T1000 (cell line): ENCODE data around the gene ENOX1.
"Not testable (repeated sequence)": the region's sequence is repeated elsewhere in the genome, so short reads cannot be mapped to it uniquely, and the experiment has no call there.

ENCODE experiments used
- DNase-seq: peaks from one replicate; lab custom pipeline; 2025; ENCODE audit warnings: mixed read lengths; lab: John Stamatoyannopoulos, UW

ENOX1 gene

GRCh38 chr13:43354153-43354945 lies 432.4 kb downstream of the ENOX1 start:
- no peak for DNase-seq

DNA sequence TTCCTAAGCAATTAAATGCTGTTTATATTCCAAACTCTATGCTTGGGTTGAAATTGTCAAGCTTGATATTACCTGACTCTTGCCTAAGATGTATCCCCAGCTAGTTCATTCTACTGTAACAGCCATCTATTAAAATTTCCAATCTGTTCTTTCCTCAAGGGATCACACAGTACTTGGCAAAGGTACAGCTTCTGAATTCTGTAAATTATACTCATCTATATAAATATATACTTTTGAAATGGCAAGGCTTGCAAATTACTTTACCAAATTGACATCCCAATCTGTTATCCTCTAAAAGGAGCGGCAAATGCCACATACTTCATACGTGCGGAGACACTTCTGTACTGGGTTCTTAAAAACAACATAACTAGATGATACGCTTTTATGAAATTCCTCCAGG lies 433.1 kb downstream of the ENOX1 start:
- DNase-seq: no peak

DNA sequence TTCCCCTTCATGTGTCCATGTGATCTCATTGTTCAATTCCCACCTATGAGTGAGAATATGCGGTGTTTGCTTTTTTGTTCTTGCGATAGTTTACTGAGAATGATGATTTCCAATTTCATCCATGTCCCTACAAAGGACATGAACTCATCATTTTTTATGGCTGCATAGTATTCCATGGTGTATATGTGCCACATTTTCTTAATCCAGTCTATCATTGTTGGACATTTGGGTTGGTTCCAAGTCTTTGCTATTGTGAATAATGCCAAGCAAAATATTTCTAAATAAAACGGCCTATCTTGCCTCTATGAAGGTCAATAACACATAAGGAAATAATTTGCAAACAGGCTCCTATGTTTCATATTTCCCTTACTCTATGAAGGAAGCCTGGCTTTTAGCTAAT lies 435.2 kb downstream of the ENOX1 start:
- not testable (repeated sequence) for DNase-seq

DNA sequence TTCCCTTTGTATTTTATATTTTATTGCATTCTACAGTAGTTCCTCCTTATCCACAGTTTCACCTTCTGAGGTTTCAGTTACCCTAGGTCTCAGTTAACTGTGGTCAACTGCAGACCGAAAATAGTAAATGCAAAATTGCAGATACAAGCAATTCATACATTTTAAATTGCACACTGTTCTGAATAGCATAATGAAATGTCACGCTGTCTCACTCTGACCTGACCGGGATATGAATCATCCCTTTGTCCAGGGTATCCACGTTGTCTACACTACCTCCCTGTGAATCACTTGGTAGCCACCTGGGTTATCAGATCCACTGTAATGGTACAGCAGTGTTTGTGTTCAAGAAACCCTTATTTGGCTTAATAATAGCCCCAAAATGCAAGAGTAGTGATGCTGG lies 438.4 kb downstream of the ENOX1 start:
- DNase-seq: no peak

- DNase-seq: no peak
Observed at GRCh38 chr13:43347877-43348276, 438.9 kb downstream of the ENOX1 start.

- DNase-seq: no peak
Observed at GRCh38 chr13:43346427-43346826, 440.3 kb downstream of the ENOX1 start.

DNA sequence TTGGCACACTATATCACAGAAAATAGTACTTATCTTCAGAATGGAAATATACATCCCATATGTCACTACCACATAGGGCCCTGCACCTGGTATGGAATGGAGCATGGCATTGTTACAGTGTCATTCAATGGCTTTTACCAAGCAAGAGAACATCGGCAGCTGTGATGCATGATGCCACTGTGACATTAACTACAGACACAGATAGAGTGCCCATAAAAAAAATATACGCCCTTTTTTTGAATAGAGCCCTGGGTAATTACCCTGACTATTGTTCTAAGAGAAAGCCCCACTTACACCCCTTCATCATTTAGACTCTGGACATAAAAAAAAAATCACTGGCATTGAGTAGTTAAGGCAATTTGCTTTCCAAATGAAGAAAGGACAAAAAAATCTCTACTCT lies 443.1 kb downstream of the ENOX1 start:
- DNase-seq: no peak

DNA sequence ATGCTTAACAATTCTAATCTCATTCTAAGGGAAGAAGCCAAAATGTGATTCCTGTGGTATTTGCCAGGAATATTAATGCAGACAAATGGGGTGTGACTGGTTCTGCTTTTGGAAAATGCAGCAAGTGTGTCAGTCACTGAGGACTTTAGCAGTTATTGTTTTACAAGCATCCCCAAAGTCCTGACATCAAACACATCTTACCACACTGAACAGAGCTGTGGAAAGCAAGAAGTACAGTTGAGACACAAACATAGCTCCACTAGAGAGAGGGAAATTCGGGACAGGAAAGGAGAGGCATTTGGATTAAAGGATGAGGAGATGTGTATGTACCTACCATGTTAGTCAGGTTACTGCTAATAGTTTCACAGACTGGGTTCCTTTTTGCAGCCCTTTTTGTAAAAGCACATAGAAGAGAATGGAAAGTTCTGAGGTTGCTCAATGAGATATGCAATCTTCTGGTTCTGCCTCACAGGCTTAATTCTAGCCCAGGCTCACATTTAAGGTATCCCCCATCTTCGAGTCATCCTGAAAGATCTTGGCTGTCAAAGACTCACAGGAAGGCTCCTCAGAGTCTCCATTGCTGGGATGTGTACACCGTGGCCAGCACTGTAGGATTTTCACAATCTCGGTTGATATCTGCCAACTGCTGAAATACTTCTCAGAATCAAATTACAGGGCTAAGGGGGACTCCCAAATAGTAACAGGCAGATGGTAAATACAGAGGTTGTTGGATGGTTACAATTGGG lies 446.8 kb downstream of the ENOX1 start:
- no peak for DNase-seq

DNA sequence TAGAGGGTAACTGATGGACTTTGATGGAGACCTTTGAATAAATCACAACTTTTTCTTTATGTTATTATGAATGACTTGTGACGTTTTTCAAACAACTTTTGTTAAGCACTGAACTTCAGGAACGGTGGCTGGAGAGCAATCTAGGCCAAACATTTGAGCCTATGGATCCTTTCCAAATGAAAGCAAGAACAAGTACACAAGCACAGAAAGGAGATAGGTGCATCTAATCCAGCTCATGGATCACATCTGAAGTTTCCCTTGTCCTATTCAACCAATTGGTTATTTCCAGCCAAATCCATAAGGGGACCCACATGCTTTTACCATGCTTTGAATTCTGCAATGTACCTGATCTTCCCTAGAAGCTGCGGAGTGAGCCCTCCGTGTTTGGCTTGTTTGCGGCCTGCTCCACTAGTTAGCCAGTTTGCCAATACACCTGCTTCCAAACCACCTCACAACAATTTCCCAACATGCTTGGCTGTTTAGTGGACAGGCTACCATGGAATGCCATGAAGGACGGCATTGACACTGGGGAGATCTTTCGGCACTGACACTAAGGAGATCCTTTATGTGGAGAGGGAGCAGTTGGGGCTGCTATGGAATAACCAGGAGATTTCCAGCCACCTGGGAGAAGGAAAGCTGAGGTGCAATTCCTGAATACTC lies 447.5 kb downstream of the ENOX1 start:
- DNase-seq: no peak

GRCh38 chr13:43335764-43336163 lies 451.0 kb downstream of the ENOX1 start:
- no peak for DNase-seq

DNA sequence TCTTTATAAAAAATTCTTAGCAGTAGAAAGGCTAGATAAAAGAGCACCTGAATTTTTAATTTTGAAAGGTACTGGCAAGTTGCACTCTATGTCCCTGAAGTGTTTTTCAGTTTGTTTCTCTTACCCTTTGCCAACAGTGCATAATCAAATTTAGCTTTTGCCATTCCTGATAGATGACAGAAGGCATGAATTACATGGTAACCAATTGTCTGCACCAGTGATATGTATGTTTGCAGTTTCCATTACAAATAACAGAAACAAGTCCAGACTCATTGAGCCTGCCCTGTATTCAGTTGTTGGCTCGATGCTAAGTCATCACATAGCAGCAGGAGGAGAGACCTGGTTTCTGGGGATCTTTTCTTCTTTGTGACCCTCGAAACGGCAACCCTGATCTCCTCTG lies 453.6 kb downstream of the ENOX1 start:
- no peak for DNase-seq

GRCh38 chr13:43331672-43332071 lies 455.1 kb downstream of the ENOX1 start:
- no peak for DNase-seq

- DNase-seq: no peak
Observed at GRCh38 chr13:43329702-43330101, 457.1 kb downstream of the ENOX1 start.

GRCh38 chr13:43328907-43329306 lies 457.9 kb downstream of the ENOX1 start:
- DNase-seq: no peak

- no peak for DNase-seq
Observed at GRCh38 chr13:43326100-43326499, 460.7 kb downstream of the ENOX1 start.

GRCh38 chr13:43325636-43326035 lies 461.1 kb downstream of the ENOX1 start:
- DNase-seq: no peak

GRCh38 chr13:43324129-43324528 lies 462.6 kb downstream of the ENOX1 start:
- DNase-seq: no peak

DNA sequence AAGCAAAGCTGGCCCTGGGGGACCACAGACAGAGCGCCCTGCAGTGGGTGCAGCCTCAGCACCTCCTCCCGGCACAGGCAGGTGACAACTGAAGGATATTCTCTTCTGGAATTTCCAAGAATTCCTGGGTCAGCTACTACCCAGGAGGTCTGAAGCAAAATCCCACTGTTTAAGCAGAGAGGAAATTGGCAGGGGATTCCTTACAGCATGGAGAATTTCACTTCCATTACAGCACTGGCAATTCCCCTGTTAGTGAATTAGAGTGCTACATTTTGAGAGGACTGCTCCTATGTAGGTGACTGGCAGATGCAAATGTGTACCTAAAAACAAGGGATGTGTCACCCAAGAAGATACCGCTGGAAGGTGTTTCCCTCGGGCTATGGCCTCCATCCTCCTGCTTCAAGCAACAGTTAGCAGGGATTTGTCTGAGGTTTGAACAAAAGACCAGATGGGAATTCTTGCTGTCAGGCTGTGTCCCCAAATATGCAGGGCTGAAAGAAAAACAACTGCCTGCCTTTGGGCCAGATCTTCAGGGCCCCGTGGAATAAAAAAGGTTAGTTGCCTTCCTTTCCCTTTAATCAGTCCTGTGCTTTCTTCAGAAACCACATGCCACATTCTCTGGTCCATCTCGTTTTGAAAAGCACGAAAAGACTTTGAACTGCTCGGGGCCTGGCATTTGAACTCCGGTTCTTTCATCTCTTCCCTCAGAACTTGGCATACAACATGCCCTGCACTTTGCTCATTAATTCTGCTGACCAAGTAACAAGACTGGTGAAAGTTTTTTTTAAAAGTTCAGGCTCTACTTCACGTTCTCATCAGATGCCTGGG lies 466.9 kb downstream of the ENOX1 start:
- DNase-seq: no peak

- no peak for DNase-seq
Observed at GRCh38 chr13:43316946-43317353, 469.8 kb downstream of the ENOX1 start.

DNA sequence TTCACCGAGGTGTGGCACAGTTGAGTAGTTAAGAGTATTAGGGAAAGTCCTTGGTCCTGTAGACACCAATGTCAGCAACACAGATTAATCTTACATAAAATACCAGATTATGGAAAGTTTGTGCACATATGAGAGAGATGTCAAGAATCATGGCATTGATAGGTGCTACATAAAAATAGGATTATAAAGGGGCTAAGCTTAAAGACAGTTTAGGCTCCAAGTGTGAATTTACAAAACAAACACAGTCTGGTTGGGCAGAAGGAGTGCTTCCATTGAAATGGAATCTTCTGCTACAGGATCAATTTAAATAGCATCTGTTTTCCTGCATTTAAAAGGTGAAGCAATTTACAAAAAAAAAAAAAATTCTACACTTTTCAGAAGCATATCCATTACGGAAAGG lies 470.5 kb downstream of the ENOX1 start:
- no peak for DNase-seq

DNA sequence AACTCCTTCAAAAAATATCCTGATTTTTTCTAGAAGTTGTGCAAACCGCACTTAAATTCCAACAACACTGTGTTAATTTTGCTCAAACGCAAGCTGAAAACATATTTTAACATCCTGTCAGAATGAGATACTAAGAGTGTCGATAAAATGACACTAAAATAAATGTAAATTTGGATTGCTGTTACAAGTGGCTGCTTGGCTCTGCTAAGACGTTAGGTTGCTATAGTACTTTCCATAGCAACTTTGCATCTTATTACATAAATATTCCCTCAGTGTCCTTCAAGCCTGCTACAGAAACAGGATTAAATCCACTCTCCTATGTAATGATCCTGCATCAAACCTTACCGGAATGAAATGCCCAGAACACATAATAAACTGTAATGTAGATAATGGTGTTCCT lies 471.2 kb downstream of the ENOX1 start:
- no peak for DNase-seq

DNA sequence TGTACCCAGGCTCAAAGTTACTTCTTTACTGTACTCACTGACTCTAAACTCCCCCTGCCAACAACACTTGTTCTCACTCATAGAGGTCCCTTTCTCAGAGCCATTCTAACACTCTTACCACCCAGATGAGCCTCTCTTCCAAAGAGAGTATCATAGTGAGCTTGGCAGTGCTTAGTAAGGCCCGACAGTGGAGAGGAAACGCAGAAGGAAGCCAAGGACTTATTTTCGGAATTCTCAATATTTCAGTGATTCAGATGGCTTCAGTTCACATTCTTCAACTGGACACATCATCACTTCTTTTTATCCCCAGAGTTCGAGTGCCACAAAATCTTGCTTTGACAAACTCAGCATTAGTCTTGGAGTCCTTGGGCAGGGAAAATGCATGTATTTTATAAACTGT lies 477.5 kb downstream of the ENOX1 start:
- no peak for DNase-seq
